ENCODE data around the gene OSCP1.

GRCh38 chr1:36467700-36468455, 17.6 kb upstream of the OSCP1 start:
- TF ChIP-seq POLR2A (IDR thresholded peaks at IDR 0.05; ENCODE audit: extremely low read depth, insufficient read length) (no peak), CTCF (IDR thresholded peaks at IDR 0.05; ENCODE audit: low read depth, low read length) (no peak)
